TTC549 (cell line): ENCODE data around the gene PPP2R2D.

Experiments used
- FAIRE-seq: peaks from 2 replicates; lab custom pipeline; 2012; peaks lifted over from hg19 to GRCh38; lab: Jason Lieb, UNC

The PPP2R2D gene

GRCh38 chr10:131998845-131999681 is 98.3 kb downstream of the PPP2R2D start:
- FAIRE-seq, result no peak

- FAIRE-seq, result no peak
Measured at GRCh38 chr10:132001238-132001972, 100.6 kb downstream of the PPP2R2D start.

GRCh38 chr10:132002004-132002403 is 101.2 kb downstream of the PPP2R2D start:
- FAIRE-seq, result no peak

- no peak for FAIRE-seq
Measured at GRCh38 chr10:132003282-132003924, 102.6 kb downstream of the PPP2R2D start.

- FAIRE-seq, result no peak
Measured at GRCh38 chr10:132004052-132004451, 103.2 kb downstream of the PPP2R2D start.

GRCh38 chr10:132005147-132005546 is 104.3 kb downstream of the PPP2R2D start:
- no peak for FAIRE-seq

GRCh38 chr10:132006966-132007365 is 106.2 kb downstream of the PPP2R2D start:
- FAIRE-seq, result no peak

- no peak for FAIRE-seq
Measured at GRCh38 chr10:132007681-132008080, 106.9 kb downstream of the PPP2R2D start.
